HepG2 (cell line): Measurements from ENCODE around the gene GALNT1. TPM values are rescaled to one million over a fixed set of nuclear protein-coding genes. Genes with fewer than 3 reads are reported as not detected.

Experiments used
- MYPOP ChIP-seq: sonication (generic); formaldehyde crosslinking; IDR thresholded peaks from 2 replicates; pipeline ENCODE4 v1.8.1; 2023; ENCODE audit warnings: mild to moderate bottlenecking, moderate library complexity, missing genetic modification reagents
- NFKB2 ChIP-seq: sonication (generic); formaldehyde crosslinking; IDR thresholded peaks from 2 replicates; pipeline ENCODE4 v1.4.0; 2020; ENCODE audit warnings: missing genetic modification reagents, borderline replicate concordance
- PLSCR1 ChIP-seq: sonication (generic); formaldehyde crosslinking; IDR thresholded peaks from 2 replicates; pipeline ENCODE4 v1.5.0; 2020; ENCODE audit warnings: missing genetic modification reagents, mild to moderate bottlenecking, borderline replicate concordance
- RBFOX2 ChIP-seq: fragments of 200-400 bp; formaldehyde crosslinking; IDR thresholded peaks from 2 replicates; pipeline ENCODE4 v1.6.1; 2017; ENCODE audit warnings: low read depth, mild to moderate bottlenecking, low read length
- TFDP1 ChIP-seq: IDR thresholded peaks from 2 replicates; pipeline ENCODE4 v1.6.1; 2016; ENCODE audit warnings: missing compliant biosample characterization, missing genetic modification reagents, borderline replicate concordance
- ZBTB40 ChIP-seq, 2 experiments: fragments of 450-650 bp in 1 of 2; sonication (generic) in 1 of 2; formaldehyde crosslinking in 1 of 2; IDR thresholded peaks; 2 replicates each; pipeline versions ENCODE4 v1.6.1 to v1.8.0; 2016 to 2022; ENCODE audit warnings: antibody characterized with exemption in 1 of 2, mild to moderate bottlenecking in 1 of 2, missing genetic modification reagents in 1 of 2
- ZNF138 ChIP-seq: sonication (generic); formaldehyde crosslinking; IDR thresholded peaks from 2 replicates; pipeline ENCODE4 v1.5.0; 2020; ENCODE audit warnings: mild to moderate bottlenecking, low read depth, missing genetic modification reagents
- ZNF3 ChIP-seq: IDR thresholded peaks from 2 replicates; pipeline ENCODE4 v1.7.0; 2017; ENCODE audit warnings: inconsistent platforms
- polyA plus RNA-seq, 8 experiments: library from polyadenylated mRNA; depleted of rRNA in 3 of 8; stranded (reverse) in 7 of 8; unstranded in 1 of 8; fragments of >200 nt; fragmentation: Illumina TruSeq in 4 of 8; extraction: Trizol in 4 of 8; gene quantifications; 2 replicates each; pipeline versions ENCODE4 v1.2.1 to v1.2.3, GENCODE V29; 2011 to 2016; ENCODE audit warnings: low read depth in 4 of 8, missing spikeins in 1 of 8, mixed read lengths in 1 of 8; ENCODE audit not compliant: insufficient read depth in 1 of 8
- total RNA-seq, 5 experiments: library from RNA; depleted of rRNA; stranded (reverse); fragments of >200 nt; fragmentation: Illumina TruSeq; extraction: Trizol; gene quantifications; 2 replicates each; pipeline ENCODE4 v1.2.3, GENCODE V29; 2016; ENCODE audit warnings: low read depth in 1 of 5

Gene GALNT1
- total and polyA plus RNA-seq, 2 of the 13 experiments (the other 11 are each of a cell fraction or from before 2014, with no cell fraction given): 41.1 to 100 TPM

- TF ChIP-seq ZBTB40 (IDR thresholded peaks at IDR 0.05): no peak
- TF ChIP-seq ZBTB40 (CRISPR knock-in tag; IDR thresholded peaks at IDR 0.05): 0 out of 2 replicates have a peak, but pooled peaks have one; percentile 30
- TF ChIP-seq MYPOP: peak; percentile 75; the same call in 1 of the 2 replicates
- TF ChIP-seq TFDP1: peak; percentile 56; the same call in 1 of the 2 replicates
- TF ChIP-seq ZNF138 (CRISPR knock-in tag): 0 out of 2 replicates have a peak, but pooled peaks have one; percentile 53
- TF ChIP-seq ZNF3: no peak
- peak; percentile 79; the same call in 1 of the 2 replicates for TF ChIP-seq NFKB2
- TF ChIP-seq RBFOX2: peak; percentile 80
- no peak for TF ChIP-seq PLSCR1
These were observed 620 bp upstream of the GALNT1 start (continued) for GRCh38 chr18:35580701-35581539.
